Skeletal muscle satellite cell (primary cell): Measurements from ENCODE around the gene VCL.
A peak's percentile ranks its signal among the peaks of the same experiment; 100 is the strongest.
"Not testable (repeated sequence)": the region's sequence is repeated elsewhere in the genome, so short reads cannot be mapped to it uniquely, and the experiment has no call there.

Experiments used
- H3K27me3 ChIP-seq: 2 replicates; pipeline ENCODE4 v1.7.0; 2013; ENCODE audit warnings: low read length; ENCODE audit not compliant: control insufficient read depth, insufficient read depth
- H3K36me3 ChIP-seq: 2 replicates; pipeline ENCODE4 v1.7.0; 2013; ENCODE audit warnings: mild to moderate bottlenecking, control low read depth, low read length; ENCODE audit not compliant: insufficient read depth
- H3K4me1 ChIP-seq: 2 replicates; pipeline ENCODE4 v1.7.0; 2013; ENCODE audit warnings: low read length; ENCODE audit not compliant: control insufficient read depth, insufficient read depth
- H3K4me2 ChIP-seq: 2 replicates; pipeline ENCODE4 v1.7.0; 2013; ENCODE audit warnings: mild to moderate bottlenecking, low read length
- H3K4me3 ChIP-seq: 2 replicates; pipeline ENCODE4 v1.7.0; 2013; ENCODE audit warnings: low read length
- H3K9ac ChIP-seq: 2 replicates; pipeline ENCODE4 v1.7.0; 2013; ENCODE audit warnings: mild to moderate bottlenecking, low read depth, low read length, moderate library complexity
- H3K9me3 ChIP-seq: replicated peaks from 2 replicates; pipeline ENCODE4 v1.7.0; 2013; ENCODE audit warnings: mild to moderate bottlenecking, control low read depth, low read length

VCL gene

GRCh38 chr10:74121368-74121767 lies 123.5 kb downstream of the VCL start:
- H3K36me3 ChIP-seq, result peaks cover 88% of the 10 kb centered on the region
- H3K9ac ChIP-seq, result no peak overlapping the region
- H3K4me2 ChIP-seq, result no peak overlapping the region
- H3K4me3 ChIP-seq, result no peak overlapping the region
- peaks cover 13% of the 10 kb centered on the region for H3K4me1 ChIP-seq
- H3K27me3 ChIP-seq, result no peaks in the 10 kb centered on the region
- no peaks in the 10 kb centered on the region for H3K9me3 ChIP-seq

- H3K9me3 ChIP-seq, result no peaks in the 10 kb centered on the region
- no peaks in the 10 kb centered on the region for H3K27me3 ChIP-seq
- no peak overlapping the region for H3K9ac ChIP-seq
- H3K4me3 ChIP-seq, result no peak overlapping the region
- peaks cover 13% of the 10 kb centered on the region for H3K4me1 ChIP-seq
- no peak overlapping the region for H3K4me2 ChIP-seq
- H3K36me3 ChIP-seq, result peaks cover 86% of the 10 kb centered on the region
Measured at GRCh38 chr10:74122060-74122459, 124.1 kb downstream of the VCL start.

GRCh38 chr10:74123081-74123480 lies 125.2 kb downstream of the VCL start:
- H3K9ac ChIP-seq, result no peak overlapping the region
- H3K4me1 ChIP-seq, result peaks cover 13% of the 10 kb centered on the region
- H3K9me3 ChIP-seq, result no peaks in the 10 kb centered on the region
- no peaks in the 10 kb centered on the region for H3K27me3 ChIP-seq
- H3K4me2 ChIP-seq, result no peak overlapping the region
- H3K36me3 ChIP-seq, result peaks cover 78% of the 10 kb centered on the region
- H3K4me3 ChIP-seq, result no peak overlapping the region

- Histone ChIP-seq H3K9ac (no peak overlapping the region), H3K4me1 (no peaks in the 10 kb centered on the region), H3K9me3 (no peaks in the 10 kb centered on the region), H3K4me2 (no peak overlapping the region), H3K36me3 (peaks cover 46% of the 10 kb centered on the region), H3K4me3 (no peak overlapping the region), H3K27me3 (no peaks in the 10 kb centered on the region)
Measured at GRCh38 chr10:74133923-74134820, 136.3 kb downstream of the VCL start.

- H3K9me3 ChIP-seq, result no peaks in the 10 kb centered on the region
- H3K4me1 ChIP-seq, result no peaks in the 10 kb centered on the region
- peaks cover 38% of the 10 kb centered on the region for H3K36me3 ChIP-seq
- no peak overlapping the region for H3K4me3 ChIP-seq
- H3K9ac ChIP-seq, result no peak overlapping the region
- H3K27me3 ChIP-seq, result no peaks in the 10 kb centered on the region
- no peak overlapping the region for H3K4me2 ChIP-seq
Measured at GRCh38 chr10:74135452-74135851, 137.5 kb downstream of the VCL start.

- no peak overlapping the region for H3K4me2 ChIP-seq
- H3K4me1 ChIP-seq, result no peaks in the 10 kb centered on the region
- no peaks in the 10 kb centered on the region for H3K9me3 ChIP-seq
- no peaks in the 10 kb centered on the region for H3K27me3 ChIP-seq
- no peak overlapping the region for H3K4me3 ChIP-seq
- no peak overlapping the region for H3K9ac ChIP-seq
- peaks cover 35% of the 10 kb centered on the region for H3K36me3 ChIP-seq
Measured at GRCh38 chr10:74137992-74138391, 140.1 kb downstream of the VCL start.

- H3K9ac ChIP-seq, H3K4me2 ChIP-seq, H3K27me3 ChIP-seq, H3K9me3 ChIP-seq, H3K4me3 ChIP-seq, H3K4me1 ChIP-seq: not testable (repeated sequence)
- peaks cover 35% of the 10 kb centered on the region for H3K36me3 ChIP-seq
Measured at GRCh38 chr10:74138596-74138995, 140.7 kb downstream of the VCL start.

GRCh38 chr10:74139981-74140380 lies 142.1 kb downstream of the VCL start:
- Histone ChIP-seq H3K4me1 (peaks cover 5% of the 10 kb centered on the region), H3K4me2 (no peak overlapping the region), H3K27me3 (no peaks in the 10 kb centered on the region), H3K9ac (no peak overlapping the region), H3K9me3 (no peaks in the 10 kb centered on the region), H3K36me3 (peaks cover 30% of the 10 kb centered on the region), H3K4me3 (no peak overlapping the region)

GRCh38 chr10:74140553-74140952 lies 142.6 kb downstream of the VCL start:
- Histone ChIP-seq H3K9me3 (no peaks in the 10 kb centered on the region), H3K4me1 (peaks cover 9% of the 10 kb centered on the region), H3K4me3 (no peak overlapping the region), H3K27me3 (no peaks in the 10 kb centered on the region), H3K36me3 (peaks cover 26% of the 10 kb centered on the region), H3K9ac (no peak overlapping the region), H3K4me2 (no peak overlapping the region)

GRCh38 chr10:74145133-74145532 lies 147.2 kb downstream of the VCL start:
- H3K9ac ChIP-seq, result no peak overlapping the region
- no peak overlapping the region for H3K4me3 ChIP-seq
- H3K4me1 ChIP-seq, result peaks cover 21% of the 10 kb centered on the region
- H3K36me3 ChIP-seq, result no peaks in the 10 kb centered on the region
- H3K9me3 ChIP-seq, result no peaks in the 10 kb centered on the region
- H3K4me2 ChIP-seq, result peak overlapping the region; percentile 20
- no peaks in the 10 kb centered on the region for H3K27me3 ChIP-seq

- not testable (repeated sequence) for H3K4me3 ChIP-seq, H3K9me3 ChIP-seq, H3K4me2 ChIP-seq, H3K9ac ChIP-seq, H3K27me3 ChIP-seq, H3K36me3 ChIP-seq
- peaks cover 23% of the 10 kb centered on the region for H3K4me1 ChIP-seq
Measured at GRCh38 chr10:74146980-74147379, 149.1 kb downstream of the VCL start.
